ENCODE results near the gene OLIG3.

OLIG3 gene

DNA sequence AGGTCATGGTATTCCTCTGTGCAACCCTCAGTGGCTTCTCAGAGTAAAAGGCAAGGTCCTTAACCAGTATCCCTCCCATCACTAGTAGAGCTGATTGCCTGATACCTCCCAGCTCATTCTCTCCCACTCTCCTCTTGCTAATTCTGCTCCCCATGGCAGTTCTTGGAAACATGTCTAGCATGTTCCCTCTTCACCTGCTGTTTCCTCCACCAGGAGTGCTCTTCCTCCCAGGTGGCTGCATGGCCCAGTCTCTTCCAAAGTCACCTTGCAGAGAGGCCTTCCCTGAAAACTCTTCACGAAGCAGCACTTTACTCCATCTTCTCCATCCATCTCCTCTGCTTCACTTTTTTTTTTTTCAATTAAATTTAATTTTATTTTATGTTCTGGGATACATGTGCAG lies 36.2 kb upstream of the OLIG3 start:
- TF ChIP-seq, protein P1, sequence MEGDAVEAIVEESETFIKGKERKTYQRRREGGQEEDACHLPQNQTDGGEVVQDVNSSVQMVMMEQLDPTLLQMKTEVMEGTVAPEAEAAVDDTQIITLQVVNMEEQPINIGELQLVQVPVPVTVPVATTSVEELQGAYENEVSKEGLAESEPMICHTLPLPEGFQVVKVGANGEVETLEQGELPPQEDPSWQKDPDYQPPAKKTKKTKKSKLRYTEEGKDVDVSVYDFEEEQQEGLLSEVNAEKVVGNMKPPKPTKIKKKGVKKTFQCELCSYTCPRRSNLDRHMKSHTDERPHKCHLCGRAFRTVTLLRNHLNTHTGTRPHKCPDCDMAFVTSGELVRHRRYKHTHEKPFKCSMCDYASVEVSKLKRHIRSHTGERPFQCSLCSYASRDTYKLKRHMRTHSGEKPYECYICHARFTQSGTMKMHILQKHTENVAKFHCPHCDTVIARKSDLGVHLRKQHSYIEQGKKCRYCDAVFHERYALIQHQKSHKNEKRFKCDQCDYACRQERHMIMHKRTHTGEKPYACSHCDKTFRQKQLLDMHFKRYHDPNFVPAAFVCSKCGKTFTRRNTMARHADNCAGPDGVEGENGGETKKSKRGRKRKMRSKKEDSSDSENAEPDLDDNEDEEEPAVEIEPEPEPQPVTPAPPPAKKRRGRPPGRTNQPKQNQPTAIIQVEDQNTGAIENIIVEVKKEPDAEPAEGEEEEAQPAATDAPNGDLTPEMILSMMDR (IDR thresholded peaks at IDR 0.05; ENCODE audit: insufficient read depth, low read depth, low read length, missing control alignments), result no peak
- H3K4me3 ChIP-seq (ENCODE audit: low read depth, low read length), result no peak overlapping the region
- no peak for DNase-seq (ENCODE audit: low read depth)

DNA sequence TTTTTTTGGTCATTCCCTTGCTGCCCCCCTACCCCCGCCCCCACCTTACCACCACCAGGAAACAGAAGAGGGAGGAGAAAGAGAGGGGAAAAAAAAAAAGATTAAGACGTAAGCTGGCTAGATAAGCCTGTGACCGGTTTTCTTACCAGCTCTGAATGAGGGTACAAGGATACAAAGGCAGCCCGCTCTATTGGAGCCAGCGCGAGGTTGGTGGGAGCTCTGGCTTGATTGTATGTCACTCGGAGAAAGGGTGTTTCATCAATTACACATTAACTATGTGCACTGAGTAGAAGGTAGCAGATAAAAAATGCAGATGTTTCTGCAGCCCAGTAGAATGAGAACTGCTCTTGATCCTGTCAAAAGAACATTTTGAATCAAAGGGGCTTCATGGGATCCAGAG lies 28.6 kb upstream of the OLIG3 start:
- TF ChIP-seq, protein P1 (IDR thresholded peaks at IDR 0.05; ENCODE audit: insufficient read depth, low read depth, low read length, missing control alignments), result no peak
- no peak for DNase-seq (ENCODE audit: low read depth)
- H3K4me3 ChIP-seq (ENCODE audit: low read depth, low read length), result no peak overlapping the region

DNA sequence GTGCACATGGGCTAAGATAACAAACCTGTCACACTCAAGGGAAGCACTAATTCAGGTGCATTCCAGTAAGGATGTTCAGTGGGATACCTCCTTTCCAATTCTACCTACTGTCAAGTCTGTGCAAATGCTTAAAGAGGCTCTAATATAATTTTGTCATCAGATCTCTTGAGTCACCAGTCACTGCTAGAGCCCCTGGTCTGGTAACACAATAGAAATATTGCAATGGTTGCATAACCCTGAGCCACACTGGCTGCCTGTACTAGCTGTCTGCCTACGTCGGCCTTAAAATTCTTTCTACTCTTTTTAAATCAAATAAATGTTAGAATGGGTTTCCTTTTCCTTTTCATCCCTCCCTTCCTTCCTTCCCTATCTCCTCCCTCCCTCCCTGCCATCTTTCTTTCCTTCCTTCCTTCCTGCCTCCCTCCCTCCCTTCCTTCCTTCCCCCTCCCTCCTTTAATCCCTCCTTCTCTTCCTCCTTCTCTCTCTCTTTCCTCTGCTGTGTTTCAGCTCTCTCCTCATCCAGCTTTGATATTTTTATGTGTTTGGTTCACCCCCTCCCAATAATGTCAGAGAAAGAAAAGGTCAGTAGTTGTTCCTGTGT lies 28.1 kb upstream of the OLIG3 start:
- TF ChIP-seq, protein P1 (IDR thresholded peaks at IDR 0.05; ENCODE audit: insufficient read depth, low read depth, low read length, missing control alignments), result no peak
- no peak for DNase-seq (ENCODE audit: low read depth)
- H3K4me3 ChIP-seq (ENCODE audit: low read depth, low read length), result no peak overlapping the region

DNA sequence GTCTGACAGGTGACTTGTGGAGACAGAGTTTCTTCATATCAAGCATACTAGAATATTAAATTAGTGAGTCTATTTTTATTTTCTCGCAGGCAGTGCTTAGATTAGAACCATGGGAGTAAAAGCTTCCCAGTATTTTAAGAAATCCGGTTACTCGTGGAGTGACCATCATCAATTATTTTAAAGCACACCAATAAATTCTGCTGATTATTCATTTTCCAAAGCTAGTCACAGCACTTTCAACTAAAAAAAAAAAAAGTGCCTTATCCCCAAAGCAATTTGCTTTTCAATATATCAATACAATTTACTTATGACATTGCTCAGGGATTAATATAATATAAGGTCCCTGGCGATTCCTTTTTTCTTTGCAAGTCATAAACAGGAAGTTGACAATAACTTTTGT lies 26.3 kb upstream of the OLIG3 start:
- no peak overlapping the region for H3K4me3 ChIP-seq (ENCODE audit: low read depth, low read length)
- DNase-seq (ENCODE audit: low read depth), result no peak
- TF ChIP-seq, protein P1 (IDR thresholded peaks at IDR 0.05; ENCODE audit: insufficient read depth, low read depth, low read length, missing control alignments), result no peak

DNA sequence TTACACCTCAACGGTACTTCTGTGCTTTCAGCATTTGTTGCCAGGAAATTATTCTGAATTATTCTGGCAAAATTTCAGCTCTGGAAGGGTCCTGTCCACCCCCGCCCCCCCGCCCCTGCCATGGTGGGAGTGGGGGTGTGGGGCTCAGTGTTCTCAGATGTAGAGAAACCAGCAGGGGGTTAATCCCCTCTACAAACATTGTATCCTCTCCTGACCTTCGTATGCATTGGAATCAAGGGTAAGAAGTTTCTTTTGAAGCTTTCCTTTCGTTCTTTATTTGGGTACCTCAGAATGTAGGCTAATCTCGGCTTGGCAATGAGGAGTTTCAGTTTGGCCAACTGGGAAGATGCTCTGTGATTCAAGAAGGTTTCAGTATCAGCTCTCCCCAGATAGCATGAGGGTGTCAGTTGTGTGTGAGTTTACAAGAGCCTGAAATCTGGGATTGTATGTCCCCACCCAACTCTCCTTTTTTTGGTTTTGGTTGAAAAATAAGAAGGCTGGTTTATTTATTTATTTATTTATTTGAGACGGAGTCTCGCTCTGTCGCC lies 25.5 kb upstream of the OLIG3 start:
- no peak for DNase-seq (ENCODE audit: low read depth)
- TF ChIP-seq, protein P1 (IDR thresholded peaks at IDR 0.05; ENCODE audit: insufficient read depth, low read depth, low read length, missing control alignments), result no peak
- H3K4me3 ChIP-seq (ENCODE audit: low read depth, low read length), result no peak overlapping the region

DNA sequence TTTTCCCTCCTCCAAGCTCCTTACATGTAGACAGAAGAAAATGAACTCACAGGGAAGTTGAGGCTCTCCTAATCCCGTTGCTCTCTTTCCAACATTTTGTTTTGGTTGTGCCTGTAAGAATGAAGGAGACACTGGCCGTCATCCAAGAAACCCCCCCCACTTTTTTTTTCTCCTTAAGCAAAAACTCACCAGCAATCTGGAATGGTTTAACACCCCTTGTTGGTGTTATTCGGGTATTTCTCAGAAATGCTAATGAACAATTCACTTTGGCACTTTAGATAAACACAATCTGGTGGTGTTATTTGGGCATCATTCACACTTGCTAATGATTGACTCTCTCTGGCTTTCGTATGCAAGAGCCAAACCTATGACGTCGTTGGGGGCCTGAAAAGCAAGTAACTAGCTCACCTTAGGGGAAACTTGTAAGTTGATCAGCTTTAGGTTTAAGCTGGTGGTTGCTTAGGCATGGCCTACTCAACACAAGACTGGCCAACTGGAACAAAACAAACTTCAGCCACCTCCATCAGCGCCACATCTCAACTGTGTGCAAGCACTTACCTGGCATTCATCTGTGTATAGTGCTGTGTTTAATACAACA lies 24.3 kb upstream of the OLIG3 start:
- TF ChIP-seq, protein P1 (IDR thresholded peaks at IDR 0.05; ENCODE audit: insufficient read depth, low read depth, low read length, missing control alignments), result no peak
- H3K4me3 ChIP-seq (ENCODE audit: low read depth, low read length), result no peak overlapping the region
- no peak for DNase-seq (ENCODE audit: low read depth)
